Measurements from ENCODE around the gene TMPRSS5. TPM values are rescaled to one million over a fixed set of nuclear protein-coding genes. Genes with fewer than 3 reads are reported as not detected.

The TMPRSS5 gene
- total RNA-seq, 1 donor from 2014 or later: 0.20 TPM

Other genes with a start within 250 kb of the TMPRSS5 start
- not detected in 2 replicates for gene DRD2, start 230.9 kb downstream of the TMPRSS5 start, total RNA-seq
- gene ZW10, start 67.4 kb upstream of the TMPRSS5 start, total RNA-seq: 12.5 and 14.2 TPM in 2 replicates
- gene CLDN25, start 73.5 kb upstream of the TMPRSS5 start, total RNA-seq: not detected in 2 replicates
- gene USP28, start 169.3 kb upstream of the TMPRSS5 start, total RNA-seq: 19.8 and 22.2 TPM in 2 replicates
- gene HTR3B, start 198.5 kb upstream of the TMPRSS5 start, total RNA-seq: not detected in 2 replicates